ENCODE measurements around the gene MBNL2.

DNA sequence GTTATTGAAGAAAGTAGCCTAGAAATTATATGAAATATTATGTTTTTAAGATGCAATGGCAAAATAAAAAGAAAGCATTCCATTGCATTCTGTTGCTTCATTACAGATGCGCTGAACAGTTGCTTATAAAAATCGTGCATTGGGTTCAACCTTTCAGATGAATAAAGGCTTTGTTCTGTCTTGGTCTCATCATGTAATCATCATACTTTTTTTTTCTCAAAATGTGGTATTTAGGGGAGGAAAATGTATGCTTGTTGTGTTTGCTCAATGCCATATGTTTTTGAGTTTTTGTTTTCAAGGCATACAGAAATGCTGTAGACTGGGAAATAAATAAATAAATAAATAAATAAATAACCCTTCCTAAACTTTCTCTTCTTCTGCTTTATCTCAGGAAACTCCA, 1.1 kb upstream of the MBNL2 start:
- TF ChIP-seq, protein P1, sequence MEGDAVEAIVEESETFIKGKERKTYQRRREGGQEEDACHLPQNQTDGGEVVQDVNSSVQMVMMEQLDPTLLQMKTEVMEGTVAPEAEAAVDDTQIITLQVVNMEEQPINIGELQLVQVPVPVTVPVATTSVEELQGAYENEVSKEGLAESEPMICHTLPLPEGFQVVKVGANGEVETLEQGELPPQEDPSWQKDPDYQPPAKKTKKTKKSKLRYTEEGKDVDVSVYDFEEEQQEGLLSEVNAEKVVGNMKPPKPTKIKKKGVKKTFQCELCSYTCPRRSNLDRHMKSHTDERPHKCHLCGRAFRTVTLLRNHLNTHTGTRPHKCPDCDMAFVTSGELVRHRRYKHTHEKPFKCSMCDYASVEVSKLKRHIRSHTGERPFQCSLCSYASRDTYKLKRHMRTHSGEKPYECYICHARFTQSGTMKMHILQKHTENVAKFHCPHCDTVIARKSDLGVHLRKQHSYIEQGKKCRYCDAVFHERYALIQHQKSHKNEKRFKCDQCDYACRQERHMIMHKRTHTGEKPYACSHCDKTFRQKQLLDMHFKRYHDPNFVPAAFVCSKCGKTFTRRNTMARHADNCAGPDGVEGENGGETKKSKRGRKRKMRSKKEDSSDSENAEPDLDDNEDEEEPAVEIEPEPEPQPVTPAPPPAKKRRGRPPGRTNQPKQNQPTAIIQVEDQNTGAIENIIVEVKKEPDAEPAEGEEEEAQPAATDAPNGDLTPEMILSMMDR (IDR thresholded peaks at IDR 0.05; ENCODE audit: insufficient read depth, low read length, poor library complexity, severe bottlenecking): no peak
- TF ChIP-seq EZH2phosphoT487 (conservative IDR thresholded peaks at IDR 0.05; ENCODE audit: low read length): no peak
